ENCODE results near the gene C10orf67. TPM values are rescaled to one million over a fixed set of nuclear protein-coding genes. Genes with fewer than 3 reads are reported as not detected.

Gene C10orf67
- total and polyA plus RNA-seq, 9 of the 15 experiments (the other 6 are each of a cell fraction or from before 2014, with no cell fraction given) = not detected

DNA sequence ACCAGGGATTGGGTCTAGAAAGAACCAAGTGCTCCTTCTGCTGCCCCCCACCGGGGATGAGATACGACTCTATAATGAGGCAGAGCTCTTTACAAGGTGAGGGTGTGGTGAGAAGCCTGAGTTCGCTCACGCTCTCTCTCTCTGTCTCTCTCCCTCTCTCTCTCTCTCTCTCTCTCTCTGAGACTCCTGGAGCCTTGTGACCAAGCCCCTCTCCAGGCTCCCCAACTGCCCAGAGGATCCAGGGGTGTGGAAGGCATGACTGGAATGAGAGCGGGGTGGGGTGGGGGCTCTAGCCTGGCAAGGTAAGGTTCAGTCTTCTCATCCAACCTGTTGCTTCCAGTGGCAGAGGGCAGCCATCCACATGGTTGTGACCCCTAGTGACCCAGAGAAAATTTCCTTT is 155.6 kb downstream of the C10orf67 start (continued):
- TF ChIP-seq SIN3A (IDR thresholded peaks at IDR 0.05; ENCODE audit: borderline replicate concordance in 2 of 2, control insufficient read depth in 1 of 2, low read depth in 2 of 2, low read length in 2 of 2) (no peak), ZNF766 (CRISPR knock-in tag; conservative IDR thresholded peaks at IDR 0.05) (no peak), ZNF583 (CRISPR knock-in tag; IDR thresholded peaks at IDR 0.05) (no peak), RAD21 (CRISPR knock-in tag; conservative IDR thresholded peaks at IDR 0.05 in 1 of 2, IDR thresholded peaks at IDR 0.05 in 1 of 2) (no peak), SAP30 (IDR thresholded peaks at IDR 0.05; ENCODE audit: borderline replicate concordance, insufficient read depth, low read depth, low read length, poor library complexity, severe bottlenecking) (no peak), EP400 (IDR thresholded peaks at IDR 0.05) (no peak)
- TF ChIP-seq, protein P1, sequence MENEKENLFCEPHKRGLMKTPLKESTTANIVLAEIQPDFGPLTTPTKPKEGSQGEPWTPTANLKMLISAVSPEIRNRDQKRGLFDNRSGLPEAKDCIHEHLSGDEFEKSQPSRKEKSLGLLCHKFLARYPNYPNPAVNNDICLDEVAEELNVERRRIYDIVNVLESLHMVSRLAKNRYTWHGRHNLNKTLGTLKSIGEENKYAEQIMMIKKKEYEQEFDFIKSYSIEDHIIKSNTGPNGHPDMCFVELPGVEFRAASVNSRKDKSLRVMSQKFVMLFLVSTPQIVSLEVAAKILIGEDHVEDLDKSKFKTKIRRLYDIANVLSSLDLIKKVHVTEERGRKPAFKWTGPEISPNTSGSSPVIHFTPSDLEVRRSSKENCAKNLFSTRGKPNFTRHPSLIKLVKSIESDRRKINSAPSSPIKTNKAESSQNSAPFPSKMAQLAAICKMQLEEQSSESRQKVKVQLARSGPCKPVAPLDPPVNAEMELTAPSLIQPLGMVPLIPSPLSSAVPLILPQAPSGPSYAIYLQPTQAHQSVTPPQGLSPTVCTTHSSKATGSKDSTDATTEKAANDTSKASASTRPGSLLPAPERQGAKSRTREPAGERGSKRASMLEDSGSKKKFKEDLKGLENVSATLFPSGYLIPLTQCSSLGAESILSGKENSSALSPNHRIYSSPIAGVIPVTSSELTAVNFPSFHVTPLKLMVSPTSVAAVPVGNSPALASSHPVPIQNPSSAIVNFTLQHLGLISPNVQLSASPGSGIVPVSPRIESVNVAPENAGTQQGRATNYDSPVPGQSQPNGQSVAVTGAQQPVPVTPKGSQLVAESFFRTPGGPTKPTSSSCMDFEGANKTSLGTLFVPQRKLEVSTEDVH (IDR thresholded peaks at IDR 0.05; ENCODE audit: low read depth, partially characterized antibody) = no peak

DNA sequence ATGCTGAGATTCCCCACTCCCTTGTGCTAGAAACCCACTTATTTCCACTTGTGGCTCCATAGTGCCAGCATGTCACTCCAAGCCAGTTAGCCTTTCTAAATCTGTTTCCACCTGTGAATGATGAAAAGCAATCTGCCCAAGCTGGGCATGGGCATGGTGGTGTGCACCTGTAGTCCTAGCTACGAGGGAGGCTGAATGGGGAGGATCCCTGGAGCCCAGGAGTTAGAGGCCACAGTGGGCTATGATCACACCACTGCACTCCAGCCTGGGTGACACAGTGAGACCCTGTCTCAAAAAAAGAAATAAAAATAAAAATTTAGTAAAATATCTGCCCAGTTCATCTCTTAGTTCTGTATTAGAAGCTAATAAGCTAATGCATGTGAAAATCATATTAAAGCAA is 157.4 kb downstream of the C10orf67 start:
- CTCF ChIA-PET (ENCODE audit: low intra/inter-chr PET ratio) = no interaction called here

More for the DNA sequence above, 157.4 kb downstream of the C10orf67 start:
- Histone ChIP-seq H3K27ac (ENCODE audit: extremely low read depth, low read depth, low read length) (no peak overlapping the region), H3K4me1 (replicated peaks in 1 of 2; ENCODE audit: control insufficient read depth in 2 of 2, insufficient read depth in 2 of 2, low read length in 2 of 2) (no peaks in the 10 kb centered on the region; a peak in 1 of 5 replicates), H3K27me3 (ENCODE audit: control insufficient read depth in 2 of 2, insufficient read depth in 2 of 2, low read length in 2 of 2) (no peaks in the 10 kb centered on the region; a peak in 1 of 5 replicates), H4K20me1 (replicated peaks; ENCODE audit: control insufficient read depth, insufficient read depth, low read length) (no peaks in the 10 kb centered on the region), H3K36me3 (ENCODE audit: control insufficient read depth, insufficient read depth, low read length) (no peaks in the 10 kb centered on the region), H3K4me3 (no peak overlapping the region), H3K4me2 (ENCODE audit: insufficient read depth, low read length) (no peak overlapping the region), H2AFZ (ENCODE audit: low read depth, low read length) (no peak overlapping the region), H3K9ac (ENCODE audit: insufficient read depth in 1 of 2, low read depth in 2 of 2, low read length in 2 of 2) (no peak overlapping the region), H3K9me3 (replicated peaks; ENCODE audit: control insufficient read depth, insufficient read depth, low read depth, low read length) (no peaks in the 10 kb centered on the region), H3K79me2 (ENCODE audit: control insufficient read depth, insufficient read depth, low read length) (no peaks in the 10 kb centered on the region), H3K9me1 (ENCODE audit: control insufficient read depth, insufficient read depth, low read length) (no peaks in the 10 kb centered on the region)
- DNase-seq (ENCODE audit: extremely low read depth in 1 of 4, low spot score in 3 of 4) (no peak), ATAC-seq (no peak), FAIRE-seq (no peak)
- 0% methylated on average over 1 of the region's 1 CpG for WGBS (ENCODE audit: insufficient coverage, low coverage, missing lambda C conversion rate)
- no TSS peak for BruUV-seq (replicated peaks)
- TF ChIP-seq NFATC3 (IDR thresholded peaks at IDR 0.05) (no peak), KLF16 (IDR thresholded peaks at IDR 0.05) (no peak), HDGF (IDR thresholded peaks at IDR 0.05) (no peak), POLR3A (IDR thresholded peaks at IDR 0.05; ENCODE audit: borderline replicate concordance, extremely low read depth, insufficient read depth, insufficient read length) (no peak), SOX6 (IDR thresholded peaks at IDR 0.05) (no peak)
- TF ChIP-seq, protein P2, sequence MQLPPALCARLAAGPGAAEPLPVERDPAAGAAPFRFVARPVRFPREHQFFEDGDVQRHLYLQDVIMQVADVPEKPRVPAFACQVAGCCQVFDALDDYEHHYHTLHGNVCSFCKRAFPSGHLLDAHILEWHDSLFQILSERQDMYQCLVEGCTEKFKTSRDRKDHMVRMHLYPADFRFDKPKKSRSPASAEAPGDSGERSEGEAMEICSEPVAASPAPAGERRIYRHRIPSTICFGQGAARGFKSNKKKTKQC (CRISPR knock-in tag; IDR thresholded peaks at IDR 0.05) = no peak
- intact Hi-C loops (cut with micrococcal nuclease) (no loop called here), in situ Hi-C loops (cut with MboI) (no loop called here)
- POLR2A ChIA-PET = no interaction called here

All from K562 (cell line).